ENCODE data around the gene LRCOL1.

LRCOL1 gene

GRCh38 chr12:132597333-132598316 is 12.8 kb downstream of the LRCOL1 start:
- Histone ChIP-seq H3K36me3 (replicated peaks; ENCODE audit: low read depth, low read length) (no peaks in the 10 kb centered on the region), H3K4me3 (ENCODE audit: low read length) (peak overlapping the region; percentile 90), H3K4me1 (ENCODE audit: low read length) (peaks cover 25% of the 10 kb centered on the region), H4K20me1 (ENCODE audit: insufficient read depth, low read length) (no peaks in the 10 kb centered on the region), H3K79me2 (ENCODE audit: low read length) (no peaks in the 10 kb centered on the region), H2AFZ (ENCODE audit: low read depth, low read length) (peak overlapping the region; percentile 52; the same call in 1 of the 2 replicates), H3K9ac (ENCODE audit: low read length) (peak overlapping the region; percentile 53), H3K27ac (ENCODE audit: low read length) (peak overlapping the region; percentile 43), H3K27me3 (ENCODE audit: low read depth, low read length) (peaks cover 6% of the 10 kb centered on the region; the same call in 1 of the 2 replicates), H3K4me2 (ENCODE audit: low read length) (peak overlapping the region; percentile 97), H3K9me3 (ENCODE audit: insufficient read depth, low read length) (no peaks in the 10 kb centered on the region)
- TF ChIP-seq CTCF (IDR thresholded peaks at IDR 0.05; ENCODE audit: low read depth, low read length) (no peak), EZH2phosphoT487 (IDR thresholded peaks at IDR 0.05; ENCODE audit: low read depth) (no peak)

- Histone ChIP-seq H3K4me2 (ENCODE audit: low read length) (peak overlapping the region; percentile 69), H2AFZ (ENCODE audit: low read depth, low read length) (peak overlapping the region; percentile 12; the same call in 1 of the 2 replicates), H3K27ac (ENCODE audit: low read length) (peak overlapping the region; percentile 60), H3K9ac (ENCODE audit: low read length) (peak overlapping the region; percentile 36; the same call in 1 of the 2 replicates), H3K36me3 (replicated peaks; ENCODE audit: low read depth, low read length) (no peaks in the 10 kb centered on the region), H3K27me3 (ENCODE audit: low read depth, low read length) (peaks cover 6% of the 10 kb centered on the region; the same call in 1 of the 2 replicates), H3K79me2 (ENCODE audit: low read length) (no peaks in the 10 kb centered on the region), H3K4me1 (ENCODE audit: low read length) (peaks cover 25% of the 10 kb centered on the region), H3K9me3 (ENCODE audit: insufficient read depth, low read length) (no peaks in the 10 kb centered on the region), H4K20me1 (ENCODE audit: insufficient read depth, low read length) (no peaks in the 10 kb centered on the region), H3K4me3 (ENCODE audit: low read length) (peak overlapping the region; percentile 64)
- no peak for TF ChIP-seq EZH2phosphoT487 (IDR thresholded peaks at IDR 0.05; ENCODE audit: low read depth)
These were observed 14.4 kb downstream of the LRCOL1 start for GRCh38 chr12:132596016-132596415.

- peak overlapping the region; percentile 60 for H3K27ac ChIP-seq (ENCODE audit: low read length)
- H2AFZ ChIP-seq (ENCODE audit: low read depth, low read length) = peak overlapping the region; percentile 12; the same call in 1 of the 2 replicates
- H3K4me1 ChIP-seq (ENCODE audit: low read length) = peaks cover 25% of the 10 kb centered on the region
- no peaks in the 10 kb centered on the region for H3K9me3 ChIP-seq (ENCODE audit: insufficient read depth, low read length)
- no peak for TF ChIP-seq CTCF (IDR thresholded peaks at IDR 0.05; ENCODE audit: low read depth, low read length)
- TF ChIP-seq EZH2phosphoT487 (IDR thresholded peaks at IDR 0.05; ENCODE audit: low read depth) = no peak
- peaks cover 6% of the 10 kb centered on the region; the same call in 1 of the 2 replicates for H3K27me3 ChIP-seq (ENCODE audit: low read depth, low read length)
- no peaks in the 10 kb centered on the region for H4K20me1 ChIP-seq (ENCODE audit: insufficient read depth, low read length)
- H3K4me2 ChIP-seq (ENCODE audit: low read length) = peak overlapping the region; percentile 69
- H3K36me3 ChIP-seq (replicated peaks; ENCODE audit: low read depth, low read length) = no peaks in the 10 kb centered on the region
- no peak overlapping the region for H3K9ac ChIP-seq (ENCODE audit: low read length)
- H3K4me3 ChIP-seq (ENCODE audit: low read length) = peak overlapping the region; percentile 64
- no peaks in the 10 kb centered on the region for H3K79me2 ChIP-seq (ENCODE audit: low read length)
These were observed 15.2 kb downstream of the LRCOL1 start for GRCh38 chr12:132595183-132595582.

GRCh38 chr12:132593938-132594358 is 16.4 kb downstream of the LRCOL1 start:
- TF ChIP-seq CTCF (IDR thresholded peaks at IDR 0.05; ENCODE audit: low read depth, low read length) = no peak
- no peak for TF ChIP-seq EZH2phosphoT487 (IDR thresholded peaks at IDR 0.05; ENCODE audit: low read depth)
- Histone ChIP-seq H2AFZ (ENCODE audit: low read depth, low read length) (no peak overlapping the region), H4K20me1 (ENCODE audit: insufficient read depth, low read length) (no peaks in the 10 kb centered on the region), H3K27me3 (ENCODE audit: low read depth, low read length) (peaks cover 6% of the 10 kb centered on the region; the same call in 1 of the 2 replicates), H3K4me2 (ENCODE audit: low read length) (peak overlapping the region; percentile 28), H3K9ac (ENCODE audit: low read length) (no peak overlapping the region), H3K36me3 (replicated peaks; ENCODE audit: low read depth, low read length) (no peaks in the 10 kb centered on the region), H3K9me3 (ENCODE audit: insufficient read depth, low read length) (no peaks in the 10 kb centered on the region), H3K27ac (ENCODE audit: low read length) (no peak overlapping the region), H3K79me2 (ENCODE audit: low read length) (no peaks in the 10 kb centered on the region), H3K4me1 (ENCODE audit: low read length) (peaks cover 25% of the 10 kb centered on the region), H3K4me3 (ENCODE audit: low read length) (peak overlapping the region; percentile 47)
